Measurements from ENCODE around the gene SSR2.

DNA sequence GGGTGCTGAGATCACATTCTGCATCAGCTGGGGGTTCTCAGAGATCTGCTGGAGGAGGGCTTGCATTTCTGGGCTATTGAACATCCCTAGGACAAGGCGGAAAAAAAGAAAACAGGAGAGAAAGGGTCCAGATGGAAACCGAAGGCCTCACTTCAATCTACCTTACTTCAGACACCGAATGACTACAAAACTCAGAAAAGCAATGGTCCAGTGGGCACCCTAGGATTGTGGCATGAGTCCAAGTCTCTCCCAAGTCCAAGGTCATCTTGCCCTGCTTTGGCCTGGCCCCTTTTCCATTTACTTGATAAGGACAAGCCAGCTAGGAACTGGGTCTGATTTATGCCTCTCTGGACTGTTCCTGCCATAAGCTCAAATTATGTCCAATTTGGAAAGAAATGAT lies 22.1 kb upstream of the SSR2 start:
- TF ChIP-seq, protein P1, sequence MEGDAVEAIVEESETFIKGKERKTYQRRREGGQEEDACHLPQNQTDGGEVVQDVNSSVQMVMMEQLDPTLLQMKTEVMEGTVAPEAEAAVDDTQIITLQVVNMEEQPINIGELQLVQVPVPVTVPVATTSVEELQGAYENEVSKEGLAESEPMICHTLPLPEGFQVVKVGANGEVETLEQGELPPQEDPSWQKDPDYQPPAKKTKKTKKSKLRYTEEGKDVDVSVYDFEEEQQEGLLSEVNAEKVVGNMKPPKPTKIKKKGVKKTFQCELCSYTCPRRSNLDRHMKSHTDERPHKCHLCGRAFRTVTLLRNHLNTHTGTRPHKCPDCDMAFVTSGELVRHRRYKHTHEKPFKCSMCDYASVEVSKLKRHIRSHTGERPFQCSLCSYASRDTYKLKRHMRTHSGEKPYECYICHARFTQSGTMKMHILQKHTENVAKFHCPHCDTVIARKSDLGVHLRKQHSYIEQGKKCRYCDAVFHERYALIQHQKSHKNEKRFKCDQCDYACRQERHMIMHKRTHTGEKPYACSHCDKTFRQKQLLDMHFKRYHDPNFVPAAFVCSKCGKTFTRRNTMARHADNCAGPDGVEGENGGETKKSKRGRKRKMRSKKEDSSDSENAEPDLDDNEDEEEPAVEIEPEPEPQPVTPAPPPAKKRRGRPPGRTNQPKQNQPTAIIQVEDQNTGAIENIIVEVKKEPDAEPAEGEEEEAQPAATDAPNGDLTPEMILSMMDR (conservative IDR thresholded peaks at IDR 0.05; ENCODE audit: low read length): no peak
- no peak for TF ChIP-seq EZH2phosphoT487 (IDR thresholded peaks at IDR 0.05; ENCODE audit: borderline replicate concordance)
